ENCODE data around the gene AQP2. TPM values are rescaled to one million over a fixed set of nuclear protein-coding genes. Genes with fewer than 3 reads are reported as not detected.

Gene AQP2
- total RNA-seq, 4 donors from 2014 or later = not detected

GRCh38 chr12:49941556-49942511 is 8.7 kb upstream of the AQP2 start:
- Histone ChIP-seq H3K4me3 (no peak overlapping the region), H3K4me1 (no peaks in the 10 kb centered on the region), H3K36me3 (no peaks in the 10 kb centered on the region), H3K27ac (no peak overlapping the region), H3K27me3 (no peaks in the 10 kb centered on the region), H3K9me3 (no peaks in the 10 kb centered on the region)
- in situ Hi-C loops (cut with MboI; ENCODE audit: low sequenced_read_pairs in 4 of 4) = no loop called here
- DNase-seq = no peak
- TF ChIP-seq, protein P1, sequence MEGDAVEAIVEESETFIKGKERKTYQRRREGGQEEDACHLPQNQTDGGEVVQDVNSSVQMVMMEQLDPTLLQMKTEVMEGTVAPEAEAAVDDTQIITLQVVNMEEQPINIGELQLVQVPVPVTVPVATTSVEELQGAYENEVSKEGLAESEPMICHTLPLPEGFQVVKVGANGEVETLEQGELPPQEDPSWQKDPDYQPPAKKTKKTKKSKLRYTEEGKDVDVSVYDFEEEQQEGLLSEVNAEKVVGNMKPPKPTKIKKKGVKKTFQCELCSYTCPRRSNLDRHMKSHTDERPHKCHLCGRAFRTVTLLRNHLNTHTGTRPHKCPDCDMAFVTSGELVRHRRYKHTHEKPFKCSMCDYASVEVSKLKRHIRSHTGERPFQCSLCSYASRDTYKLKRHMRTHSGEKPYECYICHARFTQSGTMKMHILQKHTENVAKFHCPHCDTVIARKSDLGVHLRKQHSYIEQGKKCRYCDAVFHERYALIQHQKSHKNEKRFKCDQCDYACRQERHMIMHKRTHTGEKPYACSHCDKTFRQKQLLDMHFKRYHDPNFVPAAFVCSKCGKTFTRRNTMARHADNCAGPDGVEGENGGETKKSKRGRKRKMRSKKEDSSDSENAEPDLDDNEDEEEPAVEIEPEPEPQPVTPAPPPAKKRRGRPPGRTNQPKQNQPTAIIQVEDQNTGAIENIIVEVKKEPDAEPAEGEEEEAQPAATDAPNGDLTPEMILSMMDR (IDR thresholded peaks at IDR 0.05 in 4 of 5, conservative IDR thresholded peaks at IDR 0.05 in 1 of 5) = no peak
- TF ChIP-seq POLR2A (IDR thresholded peaks at IDR 0.05) = no peak
- no peak for ATAC-seq
- intact Hi-C loops (cut with DNase I; ENCODE audit: low total_unique reads) = no loop called here

DNA sequence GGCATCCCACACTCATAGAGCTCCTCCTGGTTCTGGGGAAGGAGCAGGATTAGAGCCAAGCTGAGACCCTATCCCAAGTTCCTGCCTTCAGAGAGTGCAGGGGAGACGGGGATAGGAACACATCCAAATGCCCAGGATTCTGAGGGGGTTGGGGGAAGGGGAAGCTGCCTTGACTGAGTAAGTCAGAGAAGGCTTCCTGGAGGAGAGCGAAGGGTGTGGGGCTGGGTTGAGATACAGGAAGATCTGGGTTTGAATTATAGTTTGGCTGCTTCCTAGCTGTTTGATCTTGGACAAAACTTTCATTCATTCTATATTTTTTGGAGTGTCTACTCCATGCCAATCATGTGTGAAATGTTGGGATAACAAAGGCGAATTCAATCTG is 8.0 kb upstream of the AQP2 start:
- Histone ChIP-seq H3K4me1 (no peaks in the 10 kb centered on the region), H3K27me3 (no peaks in the 10 kb centered on the region), H3K27ac (no peak overlapping the region), H3K36me3 (no peaks in the 10 kb centered on the region), H3K9me3 (no peaks in the 10 kb centered on the region), H3K4me3 (no peak overlapping the region)
- no peak for ATAC-seq
- in situ Hi-C loops (cut with MboI; ENCODE audit: low sequenced_read_pairs in 4 of 4) (no loop called here), intact Hi-C loops (cut with DNase I; ENCODE audit: low total_unique reads) (no loop called here)
- TF ChIP-seq, protein P1 (IDR thresholded peaks at IDR 0.05 in 4 of 5, conservative IDR thresholded peaks at IDR 0.05 in 1 of 5) = no peak
- TF ChIP-seq POLR2A (IDR thresholded peaks at IDR 0.05) = no peak
- DNase-seq = no peak

GRCh38 chr12:49942921-49943624 is 7.5 kb upstream of the AQP2 start:
- ATAC-seq = no peak
- in situ Hi-C loops (cut with MboI; ENCODE audit: low sequenced_read_pairs in 4 of 4) = no loop called here
- Histone ChIP-seq H3K9me3 (no peaks in the 10 kb centered on the region), H3K36me3 (no peaks in the 10 kb centered on the region), H3K4me3 (no peak overlapping the region), H3K27me3 (no peaks in the 10 kb centered on the region), H3K27ac (no peak overlapping the region), H3K4me1 (no peaks in the 10 kb centered on the region)
- no peak for DNase-seq
- TF ChIP-seq, protein P1 (IDR thresholded peaks at IDR 0.05 in 4 of 5, conservative IDR thresholded peaks at IDR 0.05 in 1 of 5) = no peak
- TF ChIP-seq POLR2A (IDR thresholded peaks at IDR 0.05) = no peak
- intact Hi-C loops (cut with DNase I; ENCODE audit: low total_unique reads) = no loop called here

DNA sequence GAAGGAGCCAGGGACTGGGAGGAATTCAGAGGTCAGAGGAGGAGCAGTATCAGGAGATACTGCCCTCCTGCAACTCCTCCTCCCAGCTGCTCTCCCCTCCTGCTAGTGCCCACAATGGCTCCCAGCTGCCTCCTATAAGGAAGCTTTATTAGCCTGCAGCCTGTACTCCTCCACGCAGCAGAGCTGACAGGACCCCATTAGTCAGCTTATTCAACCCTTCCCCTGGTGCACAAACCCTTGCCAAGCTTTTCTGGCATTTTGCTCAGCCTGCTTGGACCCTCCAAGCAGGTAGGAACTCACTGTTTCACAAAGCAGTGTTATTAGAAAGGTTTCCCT is 6.9 kb upstream of the AQP2 start:
- in situ Hi-C loops (cut with MboI; ENCODE audit: low sequenced_read_pairs in 4 of 4) = no loop called here
- Histone ChIP-seq H3K4me3 (no peak overlapping the region), H3K36me3 (no peaks in the 10 kb centered on the region), H3K27me3 (no peaks in the 10 kb centered on the region), H3K4me1 (no peaks in the 10 kb centered on the region), H3K27ac (no peak overlapping the region), H3K9me3 (no peaks in the 10 kb centered on the region)
- DNase-seq = no peak
- no peak for ATAC-seq
- intact Hi-C loops (cut with DNase I; ENCODE audit: low total_unique reads) = no loop called here
- TF ChIP-seq, protein P1 (IDR thresholded peaks at IDR 0.05 in 4 of 5, conservative IDR thresholded peaks at IDR 0.05 in 1 of 5) = no peak
- no peak for TF ChIP-seq POLR2A (IDR thresholded peaks at IDR 0.05)
